OCI-LY3 (cell line): ENCODE results near the gene KCNMA1.

Source experiments
- H2AFZ ChIP-seq: fragments of 200-600, 300-600 bp; shearing (Covaris generic); 2 replicates; pipeline ENCODE4 v1.6.0; 2014; ENCODE audit warnings: antibody characterized with exemption, low read depth, low read length
- H3K27ac ChIP-seq: fragments of 200-600, 300-600 bp; sonication (generic); 2 replicates; pipeline ENCODE4 v1.5.1; 2014; ENCODE audit warnings: mild to moderate bottlenecking, low read length, moderate library complexity, mixed read lengths
- H3K27me3 ChIP-seq: fragments of 200-600, 300-600 bp; sonication (generic); 2 replicates; pipeline ENCODE4 v1.6.1; 2014; ENCODE audit warnings: low read depth, low read length, mixed read lengths
- H3K36me3 ChIP-seq: fragments of 200-600, 300-600 bp; sonication (generic); replicated peaks from 2 replicates; pipeline ENCODE3; 2014; ENCODE audit warnings: low read depth, low read length, mixed read lengths
- H3K4me1 ChIP-seq: fragments of 300-600, 200-600 bp; sonication (generic); 2 replicates; pipeline ENCODE4 v1.6.1; 2014; ENCODE audit warnings: low read length, mixed read lengths
- H3K4me2 ChIP-seq: fragments of 200-600, 300-600 bp; sonication (generic); 2 replicates; pipeline ENCODE4 v1.6.1; 2014; ENCODE audit warnings: low read length, mixed read lengths
- H3K4me3 ChIP-seq: fragments of 300-600, 200-600 bp; sonication (generic); 2 replicates; pipeline ENCODE4 v1.5.1; 2014; ENCODE audit warnings: antibody characterized with exemption, mild to moderate bottlenecking, low read length, moderate library complexity
- H3K79me2 ChIP-seq: fragments of 300-600, 200-600 bp; shearing (Covaris generic); 2 replicates; pipeline ENCODE4 v1.6.1; 2014; ENCODE audit warnings: mild to moderate bottlenecking, low read length, mixed read lengths
- H3K9ac ChIP-seq: fragments of 300-600, 200-600 bp; shearing (Covaris generic); 2 replicates; pipeline ENCODE4 v1.6.0; 2014; ENCODE audit warnings: mild to moderate bottlenecking, low read length, moderate library complexity
- H3K9me3 ChIP-seq: fragments of 200-600, 300-600 bp; shearing (Covaris generic); 2 replicates; pipeline ENCODE4 v1.6.1; 2014; ENCODE audit warnings: low read length, mixed read lengths; ENCODE audit not compliant: insufficient read depth
- H4K20me1 ChIP-seq: fragments of 200-600, 300-600 bp; sonication (generic); 2 replicates; pipeline ENCODE4 v1.6.1; 2016; ENCODE audit warnings: low read length, mixed read lengths; ENCODE audit not compliant: insufficient read depth
- CTCF ChIP-seq: fragments of 200-600, 300-600 bp; sonication (generic); IDR thresholded peaks from 2 replicates; pipeline ENCODE4 v1.5.1; 2014; ENCODE audit warnings: antibody characterized with exemption, low read length, low read depth
- EZH2phosphoT487 ChIP-seq: fragments of 200-600 bp; shearing (Covaris generic); IDR thresholded peaks from 2 replicates; pipeline ENCODE4 v1.6.1; 2018; ENCODE audit warnings: antibody characterized with exemption, mixed run types, low read depth

Gene KCNMA1

GRCh38 chr10:77036276-77036675 is 601.3 kb downstream of the KCNMA1 start:
- Histone ChIP-seq H2AFZ (no peak overlapping the region), H3K27ac (no peak overlapping the region), H3K4me3 (no peak overlapping the region), H3K27me3 (no peaks in the 10 kb centered on the region), H3K4me1 (peaks cover 11% of the 10 kb centered on the region), H4K20me1 (peaks cover 8% of the 10 kb centered on the region), H3K9me3 (no peaks in the 10 kb centered on the region), H3K4me2 (no peak overlapping the region), H3K9ac (no peak overlapping the region), H3K79me2 (no peaks in the 10 kb centered on the region), H3K36me3 (peaks cover 2% of the 10 kb centered on the region)
- TF ChIP-seq EZH2phosphoT487 (no peak), CTCF (no peak)

GRCh38 chr10:77034795-77035194 is 602.8 kb downstream of the KCNMA1 start:
- Histone ChIP-seq H3K4me3 (no peak overlapping the region), H3K36me3 (peaks cover 2% of the 10 kb centered on the region), H4K20me1 (peaks cover 15% of the 10 kb centered on the region), H3K27me3 (no peaks in the 10 kb centered on the region), H3K27ac (no peak overlapping the region), H3K4me1 (peaks cover 15% of the 10 kb centered on the region), H3K79me2 (no peaks in the 10 kb centered on the region), H3K4me2 (no peak overlapping the region), H2AFZ (no peak overlapping the region), H3K9ac (no peak overlapping the region), H3K9me3 (no peaks in the 10 kb centered on the region)
- TF ChIP-seq CTCF = no peak

GRCh38 chr10:77034240-77034639 is 603.4 kb downstream of the KCNMA1 start:
- Histone ChIP-seq H3K9me3 (no peaks in the 10 kb centered on the region), H3K27me3 (no peaks in the 10 kb centered on the region), H3K9ac (no peak overlapping the region), H3K4me1 (peaks cover 20% of the 10 kb centered on the region), H3K27ac (no peak overlapping the region), H4K20me1 (peaks cover 15% of the 10 kb centered on the region), H3K36me3 (peaks cover under 1% of the 10 kb centered on the region), H3K79me2 (no peaks in the 10 kb centered on the region), H3K4me2 (no peak overlapping the region), H3K4me3 (no peak overlapping the region), H2AFZ (no peak overlapping the region)
- TF ChIP-seq CTCF (no peak), EZH2phosphoT487 (no peak)

- no peak overlapping the region for H3K27ac ChIP-seq
- H3K27me3 ChIP-seq = no peaks in the 10 kb centered on the region
- peaks cover 4% of the 10 kb centered on the region for H3K36me3 ChIP-seq
- TF ChIP-seq CTCF (no peak), EZH2phosphoT487 (no peak)
- no peak overlapping the region for H3K4me3 ChIP-seq
- H4K20me1 ChIP-seq = peaks cover 20% of the 10 kb centered on the region
- no peak overlapping the region for H3K4me2 ChIP-seq
- H3K9me3 ChIP-seq = no peaks in the 10 kb centered on the region
- H3K4me1 ChIP-seq = peaks cover 36% of the 10 kb centered on the region
- no peak overlapping the region for H2AFZ ChIP-seq
- no peaks in the 10 kb centered on the region for H3K79me2 ChIP-seq
- H3K9ac ChIP-seq = no peak overlapping the region
Observed at GRCh38 chr10:77032188-77032570, 605.4 kb downstream of the KCNMA1 start.
